Neural cell (in vitro differentiated cells): ENCODE results near the gene SPTBN2.

Experiments used
- CTCF ChIP-seq: fragments of 450-650 bp; IDR thresholded peaks from 2 replicates; pipeline ENCODE4 v1.5.1; 2014; ENCODE audit warnings: antibody characterized with exemption, mild to moderate bottlenecking, moderate library complexity; ENCODE audit not compliant: poor library complexity, severe bottlenecking
- EP300 ChIP-seq: fragments of 450-650 bp; conservative IDR thresholded peaks from 2 replicates; pipeline ENCODE4 v1.6.1; 2014; ENCODE audit warnings: antibody characterized with exemption, mild to moderate bottlenecking, moderate library complexity; ENCODE audit not compliant: poor library complexity, severe bottlenecking
- EZH2 ChIP-seq: fragments of 200-600, 300-800 bp; shearing (Covaris generic), sonication (generic); IDR thresholded peaks from 2 replicates; pipeline ENCODE4 v1.6.1; 2014; ENCODE audit warnings: antibody characterized with exemption, low read length, borderline replicate concordance, mild to moderate bottlenecking; ENCODE audit not compliant: insufficient read depth, poor library complexity, severe bottlenecking
- POLR2AphosphoS5 ChIP-seq: IDR thresholded peaks from 2 replicates; pipeline ENCODE4 v1.6.1; 2012
- RAD21 ChIP-seq: fragments of 450-650 bp; conservative IDR thresholded peaks from 2 replicates; pipeline ENCODE4 v1.6.1; 2014; ENCODE audit warnings: antibody characterized with exemption, mild to moderate bottlenecking, moderate library complexity
- TAF1 ChIP-seq: IDR thresholded peaks from 2 replicates; pipeline ENCODE4 v1.6.1; 2012; ENCODE audit warnings: low read depth

- TF ChIP-seq CTCF, result no peak
- TF ChIP-seq POLR2AphosphoS5, result no peak
- no peak for TF ChIP-seq EZH2
- TF ChIP-seq RAD21, result no peak
- no peak for TF ChIP-seq EP300
- TF ChIP-seq TAF1, result no peak
These were observed 11.1 kb downstream of the SPTBN2 start for GRCh38 chr11:66717925-66718319.
